Natural killer cell (primary cell): ENCODE measurements around the gene PLEKHA6. TPM values are rescaled to one million over a fixed set of nuclear protein-coding genes. Genes with fewer than 3 reads are reported as not detected.

Experiments used
- ATAC-seq, 3 donors: fragments of 150-1000 bp in 2 of 3; fragments of 200-7000 bp in 1 of 3; cut with Tn5 transposase; 1 replicate in 1 of 3; 2 replicates in 2 of 3; pipeline ENCODE4 v1.10.0; 2021; ENCODE audit warnings: mild to moderate bottlenecking in 2 of 3, moderate library complexity in 2 of 3
- DNase-seq, 2 donors: peaks; one replicate each; pipeline versions ENCODE4 v3.0.0 to v3.0.0-alpha.2; 2013 to 2021; ENCODE audit warnings: mixed read lengths in 1 of 2
- H3K27ac ChIP-seq: one replicate; pipeline ENCODE4 v1.5.1; 2013; ENCODE audit warnings: mild to moderate bottlenecking, low read length
- H3K27me3 ChIP-seq: one replicate; pipeline ENCODE4 v1.6.1; 2013; ENCODE audit warnings: low read length; ENCODE audit not compliant: control insufficient read depth, insufficient read depth
- H3K36me3 ChIP-seq: one replicate; pipeline ENCODE4 v1.6.1; 2013; ENCODE audit warnings: low read length; ENCODE audit not compliant: control insufficient read depth, insufficient read depth
- H3K4me1 ChIP-seq: one replicate; pipeline ENCODE4 v1.6.1; 2013; ENCODE audit warnings: low read length; ENCODE audit not compliant: control insufficient read depth, insufficient read depth
- H3K4me3 ChIP-seq: one replicate; pipeline ENCODE4 v1.5.1; 2013; ENCODE audit warnings: low read length
- H3K9me3 ChIP-seq: one replicate; pipeline ENCODE4 v1.6.1; 2013; ENCODE audit warnings: low read length; ENCODE audit not compliant: control insufficient read depth, insufficient read depth
- H3K27ac Mint-ChIP-seq, 2 donors: one replicate each; pipeline ENCODE4 v1.8.0; 2022; ENCODE audit warnings: mild to moderate bottlenecking in 2 of 2, mixed read lengths in 2 of 2, moderate library complexity in 1 of 2
- H3K27me3 Mint-ChIP-seq, 2 donors: one replicate each; pipeline ENCODE4 v1.8.0; 2022; ENCODE audit warnings: low read depth in 2 of 2, mixed read lengths in 2 of 2
- H3K36me3 Mint-ChIP-seq: one replicate; pipeline ENCODE4 v1.8.0; 2022; ENCODE audit warnings: mixed read lengths
- H3K4me1 Mint-ChIP-seq, 2 donors: one replicate each; pipeline ENCODE4 v1.8.0; 2022; ENCODE audit warnings: mixed read lengths in 2 of 2
- H3K4me3 Mint-ChIP-seq: one replicate; pipeline ENCODE4 v1.8.0; 2022; ENCODE audit warnings: mild to moderate bottlenecking, moderate library complexity, mixed read lengths
- H3K9me3 Mint-ChIP-seq, 2 donors: one replicate each; pipeline ENCODE4 v1.8.0; 2022; ENCODE audit warnings: mixed read lengths in 2 of 2
- WGBS: methylation state at CpG from one replicate; pipeline ENCODE4 v1.1.7; 2013; ENCODE audit warnings: missing lambda C conversion rate; ENCODE audit not compliant: insufficient coverage; 5-methylcytosine and 5-hydroxymethylcytosine counted together
- intact Hi-C: fragments of 100-400 bp; cut with micrococcal nuclease; formaldehyde crosslinking; loops from one replicate; pipeline ENCODE4 v1.14.2; 2022
- total RNA-seq, 4 donors: library from RNA; stranded (reverse); fragments of 120-200 nt in 1 of 4; gene quantifications; one replicate each; pipeline versions ENCODE4 v1.2.3 to v1.2.4, GENCODE V29; 2013 to 2022
- TF ChIP-seq, protein P1 (sequence below): fragments of 200-600 bp; IDR thresholded peaks from one replicate; pipeline ENCODE4 v1.8.0; 2022; ENCODE audit warnings: antibody characterized with exemption

Gene PLEKHA6
- total RNA-seq, 3 donors from 2014 or later (not counting 1 experiment from before 2014, with no cell fraction given) = 0.10 to 0.43 (median 0.16) TPM

DNA sequence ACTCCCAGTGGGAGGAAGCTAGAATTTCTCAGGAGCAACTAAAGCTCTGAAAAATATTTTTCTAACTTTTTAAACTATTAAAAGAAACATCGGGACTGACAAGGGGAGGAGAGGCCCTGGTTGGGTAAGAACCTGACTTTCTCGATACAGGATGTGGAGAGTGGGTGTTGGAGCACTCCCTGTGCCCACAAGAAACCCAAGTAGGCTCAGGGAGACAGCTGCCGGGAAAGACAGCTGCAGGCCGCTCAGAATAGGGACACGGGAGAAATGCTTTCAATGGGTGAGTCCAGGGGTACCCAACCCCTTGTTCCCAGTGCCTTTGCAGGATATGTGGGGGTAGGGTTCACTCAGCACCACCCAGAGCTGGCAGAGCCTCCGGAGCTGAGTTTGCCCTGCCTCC, 43.6 kb downstream of the PLEKHA6 start:
- DNase-seq = no peak
- Histone ChIP-seq H3K4me1 (no peaks in the 10 kb centered on the region), H3K27me3 (no peaks in the 10 kb centered on the region), H3K36me3 (no peaks in the 10 kb centered on the region), H3K9me3 (no peaks in the 10 kb centered on the region), H3K4me3 (no peak overlapping the region), H3K27ac (no peak overlapping the region)
- ATAC-seq = no peak
- H3K4me1 Mint-ChIP-seq = no peaks in the 10 kb centered on the region
- H3K27me3 Mint-ChIP-seq = peaks cover 0 to 17% of the 10 kb centered on the region in 2 donors
- H3K36me3 Mint-ChIP-seq = no peaks in the 10 kb centered on the region
- WGBS = 28% methylated on average over 6 of the region's 6 CpGs
- H3K4me3 Mint-ChIP-seq = no peak overlapping the region
- TF ChIP-seq, protein P1, sequence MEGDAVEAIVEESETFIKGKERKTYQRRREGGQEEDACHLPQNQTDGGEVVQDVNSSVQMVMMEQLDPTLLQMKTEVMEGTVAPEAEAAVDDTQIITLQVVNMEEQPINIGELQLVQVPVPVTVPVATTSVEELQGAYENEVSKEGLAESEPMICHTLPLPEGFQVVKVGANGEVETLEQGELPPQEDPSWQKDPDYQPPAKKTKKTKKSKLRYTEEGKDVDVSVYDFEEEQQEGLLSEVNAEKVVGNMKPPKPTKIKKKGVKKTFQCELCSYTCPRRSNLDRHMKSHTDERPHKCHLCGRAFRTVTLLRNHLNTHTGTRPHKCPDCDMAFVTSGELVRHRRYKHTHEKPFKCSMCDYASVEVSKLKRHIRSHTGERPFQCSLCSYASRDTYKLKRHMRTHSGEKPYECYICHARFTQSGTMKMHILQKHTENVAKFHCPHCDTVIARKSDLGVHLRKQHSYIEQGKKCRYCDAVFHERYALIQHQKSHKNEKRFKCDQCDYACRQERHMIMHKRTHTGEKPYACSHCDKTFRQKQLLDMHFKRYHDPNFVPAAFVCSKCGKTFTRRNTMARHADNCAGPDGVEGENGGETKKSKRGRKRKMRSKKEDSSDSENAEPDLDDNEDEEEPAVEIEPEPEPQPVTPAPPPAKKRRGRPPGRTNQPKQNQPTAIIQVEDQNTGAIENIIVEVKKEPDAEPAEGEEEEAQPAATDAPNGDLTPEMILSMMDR = no peak
- no peak overlapping the region for H3K27ac Mint-ChIP-seq
- intact Hi-C loops = no loop called here
- H3K9me3 Mint-ChIP-seq = no peaks in the 10 kb centered on the region

DNA sequence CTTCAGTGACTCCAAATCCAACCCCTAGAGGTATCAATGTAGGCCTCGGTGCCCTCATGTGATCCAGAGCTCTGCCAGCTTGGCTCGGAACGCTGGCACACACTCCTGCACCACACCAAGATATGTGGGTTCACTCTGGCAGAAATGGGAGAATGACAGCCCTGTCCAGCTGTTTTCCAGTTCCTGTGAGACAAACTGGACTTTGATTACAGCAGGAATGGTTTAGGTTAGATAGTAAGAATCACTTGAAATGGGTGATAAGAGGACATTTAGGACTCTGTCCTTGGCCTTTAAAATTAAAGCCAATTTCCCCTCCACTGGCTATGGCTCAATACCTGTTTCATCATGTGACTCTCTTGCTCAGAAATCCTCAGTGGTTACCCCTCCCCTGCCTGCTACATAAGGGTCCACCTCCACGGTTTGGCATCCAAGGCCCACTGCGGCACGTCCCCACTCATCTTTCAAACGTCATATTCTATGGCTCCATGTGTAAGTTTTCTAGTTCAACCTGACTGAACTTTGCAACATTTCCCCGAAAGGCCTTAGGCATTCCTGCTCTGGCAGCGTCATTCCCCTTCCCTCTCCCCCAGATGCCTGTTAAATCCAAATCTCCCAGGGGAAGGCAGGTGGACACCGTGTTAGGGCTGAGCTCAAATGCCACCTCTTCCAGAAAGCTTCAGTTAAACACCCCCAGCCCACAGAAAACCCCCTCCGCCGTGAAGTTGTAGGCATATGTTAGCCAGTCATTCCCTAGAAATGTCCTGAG, 44.7 kb downstream of the PLEKHA6 start:
- no peaks in the 10 kb centered on the region for H3K36me3 Mint-ChIP-seq
- intact Hi-C loops = no loop called here
- no peak overlapping the region for H3K4me3 Mint-ChIP-seq
- H3K27me3 Mint-ChIP-seq = peaks cover 2 to 23% of the 10 kb centered on the region in 2 donors
- Histone ChIP-seq H3K36me3 (no peaks in the 10 kb centered on the region), H3K4me3 (no peak overlapping the region), H3K27me3 (no peaks in the 10 kb centered on the region), H3K9me3 (no peaks in the 10 kb centered on the region), H3K4me1 (no peaks in the 10 kb centered on the region), H3K27ac (no peak overlapping the region)
- no peaks in the 10 kb centered on the region for H3K4me1 Mint-ChIP-seq
- H3K9me3 Mint-ChIP-seq = no peaks in the 10 kb centered on the region
- no peak for DNase-seq
- 84% methylated on average over 11 of the region's 12 CpGs for WGBS
- TF ChIP-seq, protein P1 = no peak
- H3K27ac Mint-ChIP-seq = no peak overlapping the region
- ATAC-seq = no peak

DNA sequence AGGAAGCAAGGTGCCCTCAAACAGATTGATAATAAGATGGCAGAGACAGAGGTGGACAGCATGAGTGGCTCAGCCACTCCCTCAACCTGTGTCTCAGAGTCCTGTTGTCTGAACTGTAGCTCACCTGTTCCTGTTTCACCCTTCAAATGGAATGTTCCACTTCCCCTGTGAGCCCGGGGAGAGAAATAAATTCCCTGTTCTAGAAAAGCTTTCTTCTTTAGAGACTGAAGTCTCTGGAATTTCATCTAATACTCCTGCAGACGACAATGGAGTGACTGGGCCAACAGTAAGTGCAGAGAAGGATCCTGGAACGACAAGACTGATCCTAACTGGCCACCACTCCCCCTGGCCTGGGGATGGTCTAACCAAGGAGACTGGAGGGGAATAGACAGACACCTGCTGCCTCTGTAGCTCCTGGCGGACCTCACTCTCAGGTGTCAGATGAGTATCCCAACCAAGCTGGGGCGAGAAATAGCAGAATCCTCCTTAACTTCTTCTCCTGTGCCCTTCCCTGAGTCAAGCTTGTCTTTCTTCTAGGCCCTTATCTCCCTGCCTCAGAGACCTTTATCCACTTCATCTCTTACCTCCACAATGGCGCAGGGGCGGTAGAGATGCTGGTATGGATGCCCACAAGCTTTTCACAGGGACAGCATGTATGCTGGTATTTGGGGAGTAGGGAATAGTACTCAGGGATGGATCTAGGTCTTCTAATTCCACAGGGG, 45.4 kb downstream of the PLEKHA6 start:
- intact Hi-C loops = no loop called here
- Mint-ChIP-seq H3K4me3 (no peak overlapping the region), H3K4me1 (no peaks in the 10 kb centered on the region), H3K27ac (no peak overlapping the region), H3K9me3 (no peaks in the 10 kb centered on the region), H3K27me3 (peaks cover 2 to 23% of the 10 kb centered on the region in 2 donors), H3K36me3 (no peaks in the 10 kb centered on the region)
- Histone ChIP-seq H3K27me3 (no peaks in the 10 kb centered on the region), H3K9me3 (no peaks in the 10 kb centered on the region), H3K36me3 (no peaks in the 10 kb centered on the region), H3K27ac (no peak overlapping the region), H3K4me1 (no peaks in the 10 kb centered on the region), H3K4me3 (no peak overlapping the region)
- WGBS = 68% methylated on average over 6 of the region's 7 CpGs
- TF ChIP-seq, protein P1 = no peak
- ATAC-seq = no peak
- no peak for DNase-seq
